Vagina (tissue), 2 donors: ENCODE data around the gene NBPF26.
"Not testable (repeated sequence)": the region's sequence is repeated elsewhere in the genome, so short reads cannot be mapped to it uniquely, and the experiment has no call there.

Source experiments
- CTCF ChIP-seq, 3 experiments: fragments of 450-650 bp in 2 of 3; fragments of 200-600 bp in 1 of 3; sonication (generic) in 1 of 3; IDR thresholded peaks; one replicate each; pipeline ENCODE4 v1.5.1; 2017 to 2019; ENCODE audit warnings: antibody characterized with exemption in 3 of 3, mild to moderate bottlenecking in 2 of 3, moderate library complexity in 2 of 3
- POLR2A ChIP-seq, 2 donors: fragments of 450-650 bp; IDR thresholded peaks; one replicate each; pipeline ENCODE4 v1.6.1; 2017; ENCODE audit warnings: antibody characterized with exemption in 2 of 2, mild to moderate bottlenecking in 2 of 2, moderate library complexity in 2 of 2
- POLR2AphosphoS5 ChIP-seq, 2 donors: sonication (generic); formaldehyde crosslinking; IDR thresholded peaks; one replicate each; pipeline ENCODE4 v1.9.0; 2017; ENCODE audit warnings: antibody characterized with exemption in 2 of 2, mild to moderate bottlenecking in 2 of 2, low read depth in 1 of 2; ENCODE audit not compliant: insufficient read depth in 1 of 2

- not testable (repeated sequence) for TF ChIP-seq CTCF (IDR thresholded peaks at IDR 0.05); POLR2AphosphoS5 (IDR thresholded peaks at IDR 0.05; ENCODE audit: insufficient read depth in 1 of 2, low read depth in 1 of 2); POLR2A (IDR thresholded peaks at IDR 0.05)
These were observed 102.9 kb downstream of the NBPF26 start for GRCh38 chr1:120826623-120827022.
